Superior temporal gyrus (tissue), 1 donor: ENCODE data around the gene LAMA4.

Experiments used
- DNase-seq: peaks from one replicate; pipeline ENCODE4 v3.0.0-alpha.2; 2016; ENCODE audit errors: extremely low spot score

The LAMA4 gene

GRCh38 chr6:112081569-112081968, 172.8 kb downstream of the LAMA4 start:
- DNase-seq: no peak

GRCh38 chr6:112066606-112067005, 187.8 kb downstream of the LAMA4 start:
- no peak for DNase-seq

GRCh38 chr6:112065426-112065986, 188.9 kb downstream of the LAMA4 start:
- DNase-seq: no peak

GRCh38 chr6:112062966-112063365, 191.4 kb downstream of the LAMA4 start:
- DNase-seq: no peak

- DNase-seq: no peak
These were observed 192.8 kb downstream of the LAMA4 start for GRCh38 chr6:112061605-112062004.
